Osteocyte (in vitro differentiated cells): ENCODE results near the gene OVOL2. TPM values are rescaled to one million over a fixed set of nuclear protein-coding genes. Genes with fewer than 3 reads are reported as not detected.
"Not testable (repeated sequence)": the region's sequence is repeated elsewhere in the genome, so short reads cannot be mapped to it uniquely, and the experiment has no call there.

Source experiments
- DNase-seq: peaks from one replicate; pipeline ENCODE4 v3.0.0; 2021; ENCODE audit warnings: mixed read lengths; ENCODE audit not compliant: unreplicated experiment; ENCODE audit errors: extremely low spot score
- H3K27ac Mint-ChIP-seq: one replicate; pipeline ENCODE4 v1.8.0; 2021; ENCODE audit warnings: mild to moderate bottlenecking, mixed read lengths; ENCODE audit not compliant: unreplicated experiment
- H3K27me3 Mint-ChIP-seq: one replicate; pipeline ENCODE4 v1.8.0; 2021; ENCODE audit warnings: mixed read lengths; ENCODE audit not compliant: unreplicated experiment
- H3K36me3 Mint-ChIP-seq: one replicate; pipeline ENCODE4 v1.8.0; 2021; ENCODE audit warnings: mixed read lengths; ENCODE audit not compliant: unreplicated experiment
- H3K4me1 Mint-ChIP-seq: one replicate; pipeline ENCODE4 v1.8.0; 2021; ENCODE audit warnings: mixed read lengths; ENCODE audit not compliant: unreplicated experiment
- H3K4me3 Mint-ChIP-seq: one replicate; pipeline ENCODE4 v1.8.0; 2021; ENCODE audit warnings: mild to moderate bottlenecking, moderate library complexity, mixed read lengths; ENCODE audit not compliant: unreplicated experiment
- H3K9me3 Mint-ChIP-seq: one replicate; pipeline ENCODE4 v1.8.0; 2021; ENCODE audit warnings: mixed read lengths; ENCODE audit not compliant: unreplicated experiment
- total RNA-seq: library from RNA; stranded (reverse); gene quantifications from 2 replicates; pipeline ENCODE4 v1.2.1, GENCODE V29; 2021
- TF ChIP-seq, protein P1 (sequence below): fragments of 200-600 bp; sonication (generic); IDR thresholded peaks from 2 replicates; pipeline ENCODE4 v1.5.0; 2021; ENCODE audit warnings: antibody characterized with exemption, mild to moderate bottlenecking, moderate library complexity

OVOL2 gene
- total RNA-seq, 1 donor from 2014 or later: not detected

- Mint-ChIP-seq H3K36me3 (no peaks in the 10 kb centered on the region), H3K9me3 (no peaks in the 10 kb centered on the region), H3K27me3 (peaks cover 34% of the 10 kb centered on the region), H3K27ac (no peak overlapping the region), H3K4me3 (no peak overlapping the region), H3K4me1 (no peaks in the 10 kb centered on the region)
- TF ChIP-seq, protein P1, sequence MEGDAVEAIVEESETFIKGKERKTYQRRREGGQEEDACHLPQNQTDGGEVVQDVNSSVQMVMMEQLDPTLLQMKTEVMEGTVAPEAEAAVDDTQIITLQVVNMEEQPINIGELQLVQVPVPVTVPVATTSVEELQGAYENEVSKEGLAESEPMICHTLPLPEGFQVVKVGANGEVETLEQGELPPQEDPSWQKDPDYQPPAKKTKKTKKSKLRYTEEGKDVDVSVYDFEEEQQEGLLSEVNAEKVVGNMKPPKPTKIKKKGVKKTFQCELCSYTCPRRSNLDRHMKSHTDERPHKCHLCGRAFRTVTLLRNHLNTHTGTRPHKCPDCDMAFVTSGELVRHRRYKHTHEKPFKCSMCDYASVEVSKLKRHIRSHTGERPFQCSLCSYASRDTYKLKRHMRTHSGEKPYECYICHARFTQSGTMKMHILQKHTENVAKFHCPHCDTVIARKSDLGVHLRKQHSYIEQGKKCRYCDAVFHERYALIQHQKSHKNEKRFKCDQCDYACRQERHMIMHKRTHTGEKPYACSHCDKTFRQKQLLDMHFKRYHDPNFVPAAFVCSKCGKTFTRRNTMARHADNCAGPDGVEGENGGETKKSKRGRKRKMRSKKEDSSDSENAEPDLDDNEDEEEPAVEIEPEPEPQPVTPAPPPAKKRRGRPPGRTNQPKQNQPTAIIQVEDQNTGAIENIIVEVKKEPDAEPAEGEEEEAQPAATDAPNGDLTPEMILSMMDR: no peak
- no peak for DNase-seq
Observed at GRCh38 chr20:18034039-18034438, 23.7 kb downstream of the OVOL2 start.

DNA sequence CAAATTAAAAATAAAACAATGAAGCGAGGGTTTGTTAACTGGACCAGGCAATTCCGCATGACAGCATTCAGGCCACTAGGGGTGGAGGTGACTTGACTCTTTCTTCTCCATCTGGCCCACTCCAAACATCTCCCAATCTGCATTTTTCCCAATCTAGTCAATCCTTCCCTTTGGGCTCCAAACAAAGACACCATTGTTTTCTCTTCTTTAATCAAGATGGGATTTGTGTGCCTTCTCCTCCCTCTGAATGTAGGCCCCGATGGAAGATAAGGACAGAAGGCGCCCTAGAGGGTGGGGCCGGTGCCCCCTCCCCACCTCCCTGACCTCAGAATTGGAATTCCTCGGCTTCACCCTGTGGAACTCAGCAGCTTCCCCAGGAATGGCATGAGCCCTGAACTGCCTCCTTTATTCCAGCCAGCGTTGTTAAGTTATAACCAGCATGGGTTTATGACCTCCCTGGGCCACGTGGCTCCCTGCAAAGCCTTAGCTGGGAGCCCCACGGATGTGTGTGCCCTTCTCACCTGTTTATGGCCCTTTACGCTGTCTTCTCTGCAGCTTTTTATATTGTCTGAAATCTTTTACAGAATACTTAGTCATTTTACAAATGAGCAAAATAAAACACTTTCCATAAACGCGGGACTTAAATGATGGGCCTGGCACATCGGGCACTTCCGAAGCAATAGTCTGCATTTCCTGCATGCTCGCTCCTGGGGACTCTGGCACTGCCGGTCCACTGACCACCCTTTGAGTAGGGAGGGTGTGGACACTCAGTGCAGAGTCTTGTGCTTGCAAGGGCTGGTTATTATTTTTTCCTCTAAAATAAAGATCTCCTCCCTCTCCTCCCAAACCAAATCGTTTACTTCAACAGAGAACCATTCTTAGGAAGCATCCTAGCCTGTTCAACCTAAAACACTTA is 24.5 kb downstream of the OVOL2 start:
- no peaks in the 10 kb centered on the region for H3K9me3 Mint-ChIP-seq
- H3K4me1 Mint-ChIP-seq: no peaks in the 10 kb centered on the region
- no peak overlapping the region for H3K27ac Mint-ChIP-seq
- no peak overlapping the region for H3K4me3 Mint-ChIP-seq
- H3K36me3 Mint-ChIP-seq: no peaks in the 10 kb centered on the region
- TF ChIP-seq, protein P1: no peak
- peaks cover 31% of the 10 kb centered on the region for H3K27me3 Mint-ChIP-seq
- DNase-seq: no peak

- Mint-ChIP-seq H3K27ac (no peak overlapping the region), H3K4me3 (no peak overlapping the region), H3K9me3 (no peaks in the 10 kb centered on the region), H3K4me1 (no peaks in the 10 kb centered on the region), H3K36me3 (no peaks in the 10 kb centered on the region), H3K27me3 (peaks cover 24% of the 10 kb centered on the region)
- TF ChIP-seq, protein P1: no peak
- DNase-seq: no peak
Observed at GRCh38 chr20:18031888-18032509, 25.7 kb downstream of the OVOL2 start.

DNA sequence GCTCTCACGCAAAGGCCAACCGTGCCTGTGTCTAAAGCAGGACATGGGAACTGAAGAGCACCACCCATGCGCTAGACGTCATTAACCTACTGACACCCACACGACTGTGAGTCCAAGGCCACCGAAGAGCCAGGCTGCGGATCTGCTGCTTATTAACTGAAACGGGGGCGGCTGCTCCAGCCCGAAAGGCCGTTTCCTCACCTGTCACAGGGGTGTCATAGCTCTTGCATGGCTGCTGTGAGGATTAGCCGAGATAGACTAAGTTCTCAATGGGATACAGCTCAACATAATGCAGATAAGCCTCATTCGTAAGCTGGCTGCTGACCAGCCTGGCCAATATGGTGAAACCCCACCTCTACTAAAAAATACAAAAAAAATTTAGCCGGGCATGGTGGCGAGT is 26.7 kb downstream of the OVOL2 start:
- TF ChIP-seq, protein P1: no peak
- Mint-ChIP-seq H3K27me3 (peaks cover 24% of the 10 kb centered on the region), H3K27ac (no peak overlapping the region), H3K4me1 (no peaks in the 10 kb centered on the region), H3K9me3 (no peaks in the 10 kb centered on the region), H3K4me3 (no peak overlapping the region), H3K36me3 (no peaks in the 10 kb centered on the region)
- no peak for DNase-seq

- Mint-ChIP-seq H3K9me3 (no peaks in the 10 kb centered on the region), H3K27me3 (peaks cover 19% of the 10 kb centered on the region), H3K4me1 (no peaks in the 10 kb centered on the region), H3K27ac (no peak overlapping the region), H3K36me3 (no peaks in the 10 kb centered on the region), H3K4me3 (no peak overlapping the region)
- TF ChIP-seq, protein P1: no peak
- DNase-seq: no peak
Observed at GRCh38 chr20:18030020-18030419, 27.7 kb downstream of the OVOL2 start.

- H3K27me3 Mint-ChIP-seq, H3K4me3 Mint-ChIP-seq, H3K27ac Mint-ChIP-seq, H3K4me1 Mint-ChIP-seq, H3K36me3 Mint-ChIP-seq, DNase-seq, H3K9me3 Mint-ChIP-seq: not testable (repeated sequence)
Observed at GRCh38 chr20:18027011-18027410, 30.7 kb downstream of the OVOL2 start.
